CD14-positive monocyte (primary cell): ENCODE results near the gene DAD1. TPM values are rescaled to one million over a fixed set of nuclear protein-coding genes. Genes with fewer than 3 reads are reported as not detected.

Source experiments
- DNase-seq, 3 donors: peaks; one replicate each; pipeline ENCODE4 v3.0.0-alpha.2; 2011 to 2022
- H2AFZ ChIP-seq: 2 replicates; pipeline ENCODE4 v1.6.0; 2012; ENCODE audit warnings: mild to moderate bottlenecking, low read depth, low read length, inconsistent platforms; ENCODE audit not compliant: insufficient read depth, poor library complexity, severe bottlenecking
- H3K27ac ChIP-seq, 2 donors: 1 replicate in 1 of 2; 2 replicates in 1 of 2; pipeline ENCODE4 v1.5.1; 2012 to 2013; ENCODE audit warnings: low read length in 2 of 2, control low read depth in 1 of 2, inconsistent platforms in 1 of 2, low read depth in 1 of 2, mild to moderate bottlenecking in 1 of 2
- H3K27me3 ChIP-seq, 2 donors: one replicate each; pipeline versions ENCODE4 v1.6.0 to v1.6.1; 2011 to 2013; ENCODE audit warnings: low read length in 2 of 2; ENCODE audit not compliant: control insufficient read depth in 2 of 2, insufficient read depth in 2 of 2
- H3K36me3 ChIP-seq, 2 donors: replicated peaks in 1 of 2; 1 replicate in 1 of 2; 2 replicates in 1 of 2; pipeline versions ENCODE4 v1.5.1 to v1.6.1; 2012 to 2013; ENCODE audit warnings: low read length in 2 of 2, control low read depth in 1 of 2, inconsistent platforms in 1 of 2, mild to moderate bottlenecking in 1 of 2; ENCODE audit not compliant: insufficient read depth in 2 of 2, control insufficient read depth in 1 of 2
- H3K4me1 ChIP-seq, 2 donors: 1 replicate in 1 of 2; 2 replicates in 1 of 2; pipeline versions ENCODE4 v1.5.1 to v1.6.1; 2012 to 2013; ENCODE audit warnings: low read length in 2 of 2, control low read depth in 1 of 2, inconsistent platforms in 1 of 2, mild to moderate bottlenecking in 1 of 2, moderate library complexity in 1 of 2; ENCODE audit not compliant: insufficient read depth in 2 of 2, control insufficient read depth in 1 of 2
- H3K4me2 ChIP-seq: replicated peaks from 2 replicates; pipeline ENCODE3; 2012; ENCODE audit warnings: low read length, moderate library complexity, mild to moderate bottlenecking; ENCODE audit not compliant: poor library complexity, severe bottlenecking; ENCODE audit errors: extremely low read depth
- H3K4me3 ChIP-seq, 3 experiments: fragments of 200-600 bp in 1 of 3; sonication (generic) in 1 of 3; replicated peaks in 1 of 3; 1 replicate in 2 of 3; 2 replicates in 1 of 3; pipeline ENCODE4 v1.5.1; 2011 to 2013; ENCODE audit warnings: low read length in 3 of 3, mild to moderate bottlenecking in 3 of 3, control low read depth in 2 of 3, low read depth in 2 of 3, inconsistent platforms in 1 of 3, moderate library complexity in 1 of 3
- H3K79me2 ChIP-seq: 2 replicates; pipeline ENCODE4 v1.6.0; 2012; ENCODE audit warnings: mild to moderate bottlenecking, control low read depth, inconsistent platforms, low read length, moderate library complexity; ENCODE audit not compliant: insufficient read depth
- H3K9ac ChIP-seq: 2 replicates; pipeline ENCODE4 v1.6.0; 2017; ENCODE audit warnings: low read length, mild to moderate bottlenecking; ENCODE audit not compliant: insufficient read depth, poor library complexity, severe bottlenecking
- H3K9me3 ChIP-seq, 2 donors: replicated peaks in 1 of 2; 1 replicate in 1 of 2; 2 replicates in 1 of 2; pipeline versions ENCODE4 v1.5.1 to v1.6.1; 2012 to 2013; ENCODE audit warnings: low read length in 2 of 2, control low read depth in 1 of 2; ENCODE audit not compliant: control insufficient read depth in 1 of 2, insufficient read depth in 1 of 2
- H4K20me1 ChIP-seq: 2 replicates; pipeline ENCODE4 v1.6.0; 2012; ENCODE audit warnings: mild to moderate bottlenecking, low read length, control low read depth, moderate library complexity; ENCODE audit not compliant: insufficient read depth
- H3K27ac Mint-ChIP-seq, 7 donors: one replicate each; pipeline ENCODE4 v1.8.0; 2020; ENCODE audit warnings: mild to moderate bottlenecking in 7 of 7, mixed read lengths in 7 of 7, moderate library complexity in 6 of 7, inconsistent platforms in 2 of 7
- H3K27me3 Mint-ChIP-seq, 3 donors: one replicate each; pipeline ENCODE4 v1.8.0; 2021 to 2022; ENCODE audit warnings: low read depth in 3 of 3, mild to moderate bottlenecking in 3 of 3, mixed read lengths in 3 of 3, moderate library complexity in 3 of 3, inconsistent platforms in 1 of 3
- H3K36me3 Mint-ChIP-seq, 2 donors: one replicate each; pipeline ENCODE4 v1.8.0; 2020; ENCODE audit warnings: mixed read lengths in 2 of 2, inconsistent platforms in 1 of 2, mild to moderate bottlenecking in 1 of 2
- H3K4me1 Mint-ChIP-seq: one replicate; pipeline ENCODE4 v1.8.0; 2020; ENCODE audit warnings: mild to moderate bottlenecking, mixed read lengths
- H3K4me3 Mint-ChIP-seq, 2 donors: one replicate each; pipeline ENCODE4 v1.8.0; 2020; ENCODE audit warnings: mild to moderate bottlenecking in 2 of 2, mixed read lengths in 2 of 2, moderate library complexity in 1 of 2
- H3K9me3 Mint-ChIP-seq, 7 donors: one replicate each; pipeline ENCODE4 v1.8.0; 2020 to 2022; ENCODE audit warnings: mixed read lengths in 7 of 7, mild to moderate bottlenecking in 6 of 7, moderate library complexity in 6 of 7, inconsistent platforms in 2 of 7
- WGBS: methylation state at CpG from one replicate; pipeline ENCODE4 v1.1.5; 2013; ENCODE audit warnings: missing lambda C conversion rate; ENCODE audit not compliant: insufficient coverage; 5-methylcytosine and 5-hydroxymethylcytosine counted together
- intact Hi-C, 2 donors: fragments of 100-400 bp; cut with micrococcal nuclease; formaldehyde crosslinking; loops; one replicate each; pipeline versions ENCODE4 v1.15.0 to v1.15.1; 2023
- polyA plus RNA-seq, 3 donors: library from polyadenylated mRNA; depleted of rRNA in 1 of 3; unstranded in 2 of 3; stranded (reverse) in 1 of 3; fragments of 300-500 nt in 2 of 3; fragments of >200 nt in 1 of 3; fragmentation: Illumina TruSeq in 2 of 3; gene quantifications; 1 replicate in 2 of 3; 2 replicates in 1 of 3; pipeline ENCODE4 v1.2.3, GENCODE V29; 2012 to 2021
- TF ChIP-seq, protein P1 (sequence below): fragments of 200-600 bp; IDR thresholded peaks from one replicate; pipeline ENCODE4 v1.8.0; 2022; ENCODE audit warnings: antibody characterized with exemption, mild to moderate bottlenecking

Gene DAD1
- polyA plus RNA-seq, 3 donors: 126 to 444 (median 440) TPM

DNA sequence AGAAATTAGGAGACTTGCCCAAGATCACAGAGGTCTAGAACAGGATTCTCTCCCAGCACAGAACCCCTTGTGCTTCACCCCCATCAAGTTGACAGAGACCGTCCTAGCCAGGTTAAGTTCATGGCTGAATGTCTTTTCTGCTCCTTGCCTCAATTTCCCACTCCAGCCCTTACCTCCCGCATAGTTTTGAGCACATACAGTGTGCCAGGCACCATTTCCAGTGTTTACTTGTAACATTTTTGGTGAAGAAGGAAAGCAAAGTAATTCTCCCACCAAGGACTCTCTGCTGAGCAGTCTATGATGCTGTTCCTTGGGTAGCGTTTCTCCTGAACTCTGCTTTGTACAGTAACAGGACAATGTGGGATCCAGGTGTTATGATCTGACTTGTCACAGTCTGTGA is 10.3 kb upstream of the DAD1 start:
- H3K4me2 ChIP-seq: peak overlapping the region; percentile 96
- H3K79me2 ChIP-seq: no peaks in the 10 kb centered on the region
- peak overlapping the region; percentile 98 for H3K4me3 Mint-ChIP-seq
- H3K4me1 ChIP-seq: peaks cover 14 to 21% of the 10 kb centered on the region in 2 donors
- WGBS: 100% methylated on average over 1 of the region's 3 CpGs
- peaks cover 4 to 23% (median 23%) of the 10 kb centered on the region in 3 donors for H3K27me3 Mint-ChIP-seq
- peaks cover 10 to 29% of the 10 kb centered on the region in 2 donors for H3K36me3 ChIP-seq
- TF ChIP-seq, protein P1, sequence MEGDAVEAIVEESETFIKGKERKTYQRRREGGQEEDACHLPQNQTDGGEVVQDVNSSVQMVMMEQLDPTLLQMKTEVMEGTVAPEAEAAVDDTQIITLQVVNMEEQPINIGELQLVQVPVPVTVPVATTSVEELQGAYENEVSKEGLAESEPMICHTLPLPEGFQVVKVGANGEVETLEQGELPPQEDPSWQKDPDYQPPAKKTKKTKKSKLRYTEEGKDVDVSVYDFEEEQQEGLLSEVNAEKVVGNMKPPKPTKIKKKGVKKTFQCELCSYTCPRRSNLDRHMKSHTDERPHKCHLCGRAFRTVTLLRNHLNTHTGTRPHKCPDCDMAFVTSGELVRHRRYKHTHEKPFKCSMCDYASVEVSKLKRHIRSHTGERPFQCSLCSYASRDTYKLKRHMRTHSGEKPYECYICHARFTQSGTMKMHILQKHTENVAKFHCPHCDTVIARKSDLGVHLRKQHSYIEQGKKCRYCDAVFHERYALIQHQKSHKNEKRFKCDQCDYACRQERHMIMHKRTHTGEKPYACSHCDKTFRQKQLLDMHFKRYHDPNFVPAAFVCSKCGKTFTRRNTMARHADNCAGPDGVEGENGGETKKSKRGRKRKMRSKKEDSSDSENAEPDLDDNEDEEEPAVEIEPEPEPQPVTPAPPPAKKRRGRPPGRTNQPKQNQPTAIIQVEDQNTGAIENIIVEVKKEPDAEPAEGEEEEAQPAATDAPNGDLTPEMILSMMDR: no peak
- no peak overlapping the region for H3K27ac ChIP-seq
- no peak for DNase-seq
- peaks cover 2 to 6% of the 10 kb centered on the region in 2 donors for H3K27me3 ChIP-seq
- peaks cover 0 to 2% (median 0%) of the 10 kb centered on the region in 7 donors for H3K9me3 Mint-ChIP-seq
- H4K20me1 ChIP-seq: no peaks in the 10 kb centered on the region
- H2AFZ ChIP-seq: no peak overlapping the region
- no peaks in the 10 kb centered on the region for H3K9me3 ChIP-seq
- peaks cover 24% of the 10 kb centered on the region for H3K4me1 Mint-ChIP-seq
- peak overlapping the region in 1 of 7 donors; percentile 17 for H3K27ac Mint-ChIP-seq
- H3K9ac ChIP-seq: no peak overlapping the region
- H3K4me3 ChIP-seq: peak overlapping the region in 1 of 3 experiments; percentile 90
- H3K36me3 Mint-ChIP-seq: peaks cover 30 to 31% of the 10 kb centered on the region in 2 donors
- intact Hi-C loops: loop anchor here in 1 of 2 donors (5.0 kb wide), 2 partner anchors 48 to 168 kb away; partner anchors contain the start of gene OXA1L

DNA sequence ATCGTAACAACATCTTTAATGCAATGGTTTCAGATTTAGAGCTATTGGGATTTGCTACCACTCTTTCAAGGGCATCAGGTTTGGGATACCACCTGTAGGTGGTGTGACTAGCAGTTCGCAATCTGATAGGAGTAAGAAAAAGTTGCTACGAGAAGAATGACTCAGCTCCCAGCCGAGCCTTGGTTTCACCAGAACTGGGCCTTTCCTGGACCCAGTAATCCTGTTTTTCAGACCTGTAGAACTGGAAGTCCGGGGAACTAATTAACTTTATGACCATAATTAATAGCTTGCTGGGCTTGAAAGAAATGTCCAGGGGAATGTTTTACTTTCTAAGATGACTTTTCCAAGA is 9.8 kb upstream of the DAD1 start:
- Mint-ChIP-seq H3K27ac (peak overlapping the region; percentile 86 to 97 (median 92)), H3K4me3 (peak overlapping the region; percentile 98), H3K27me3 (peaks cover 6 to 28% (median 23%) of the 10 kb centered on the region in 3 donors), H3K36me3 (peaks cover 26 to 27% of the 10 kb centered on the region in 2 donors), H3K9me3 (peaks cover 0 to 2% (median 0%) of the 10 kb centered on the region in 7 donors), H3K4me1 (peaks cover 24% of the 10 kb centered on the region)
- H3K9me3 ChIP-seq: no peaks in the 10 kb centered on the region
- peak; percentile 16 to 64 (median 50) for DNase-seq
- TF ChIP-seq, protein P1: no peak
- no peaks in the 10 kb centered on the region for H4K20me1 ChIP-seq
- H3K4me2 ChIP-seq: peak overlapping the region; percentile 96
- intact Hi-C loops: loop anchor here in 1 of 2 donors (5.0 kb wide), 2 partner anchors 48 to 168 kb away; partner anchors contain the start of gene OXA1L
- H3K79me2 ChIP-seq: no peaks in the 10 kb centered on the region
- peak overlapping the region; percentile 90 to 95 (median 94) for H3K4me3 ChIP-seq
- peaks cover 9 to 25% of the 10 kb centered on the region in 2 donors for H3K36me3 ChIP-seq
- peak overlapping the region in 1 of 2 donors; percentile 81 for H3K27ac ChIP-seq
- H2AFZ ChIP-seq: peak overlapping the region; percentile 97
- 2% methylated on average over 3 of the region's 5 CpGs for WGBS
- peak overlapping the region; percentile 79 for H3K9ac ChIP-seq
- peaks cover 2 to 6% of the 10 kb centered on the region in 2 donors for H3K27me3 ChIP-seq
- peaks cover 14 to 21% of the 10 kb centered on the region in 2 donors for H3K4me1 ChIP-seq
